HG03571 (cell line): ENCODE data around the gene GRXCR1.

Source experiments
- ATAC-seq: cut with Tn5 transposase; IDR thresholded peaks from one replicate; pipeline ENCODE4 v1.9.1; 2021; ENCODE audit not compliant: unreplicated experiment

Gene GRXCR1

DNA sequence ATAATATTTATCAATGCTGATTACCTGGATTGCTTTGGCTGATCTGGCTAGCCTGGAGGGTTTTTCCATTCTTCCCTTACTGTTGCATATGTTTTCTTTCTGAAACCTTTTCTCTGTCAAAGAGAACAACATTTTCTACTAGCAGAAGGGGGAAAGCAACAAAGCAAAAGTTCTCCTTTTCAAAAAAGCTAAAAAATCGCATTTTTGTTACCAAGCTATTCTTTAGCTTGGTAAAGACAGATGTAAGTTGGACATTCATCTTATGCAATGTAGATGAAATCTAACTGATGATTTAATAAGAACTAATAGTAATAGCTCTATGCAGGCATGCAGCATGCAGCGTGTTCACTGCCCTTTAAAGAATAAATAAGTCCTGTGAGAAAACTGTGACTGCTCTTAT is at the start of gene GRXCR1:
TSS of gene GRXCR1 (plus strand) at position 301 of the 400 bp plus-strand sequence. CDS start 554 bp downstream, outside the sequence.
- ATAC-seq, result no peak

DNA sequence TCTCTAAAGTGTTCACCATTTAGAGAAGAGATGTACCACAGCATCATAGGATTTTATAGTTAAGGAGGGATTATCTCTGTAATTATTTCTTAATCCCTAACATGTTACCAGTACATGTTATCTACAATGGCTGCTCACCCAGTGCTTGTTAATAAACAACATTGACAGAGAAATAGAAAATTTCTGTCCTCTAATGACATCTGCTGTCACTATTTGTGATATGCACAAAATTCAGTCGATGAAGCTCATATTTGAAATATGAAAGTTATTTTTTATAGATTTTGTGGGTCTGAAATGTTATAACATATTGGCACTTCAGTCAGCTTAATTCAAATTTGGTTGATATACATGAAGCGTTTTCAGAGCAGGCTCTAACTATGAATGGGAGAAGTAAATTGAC is 48.8 kb upstream of the GRXCR1 start:
- ATAC-seq, result no peak

DNA sequence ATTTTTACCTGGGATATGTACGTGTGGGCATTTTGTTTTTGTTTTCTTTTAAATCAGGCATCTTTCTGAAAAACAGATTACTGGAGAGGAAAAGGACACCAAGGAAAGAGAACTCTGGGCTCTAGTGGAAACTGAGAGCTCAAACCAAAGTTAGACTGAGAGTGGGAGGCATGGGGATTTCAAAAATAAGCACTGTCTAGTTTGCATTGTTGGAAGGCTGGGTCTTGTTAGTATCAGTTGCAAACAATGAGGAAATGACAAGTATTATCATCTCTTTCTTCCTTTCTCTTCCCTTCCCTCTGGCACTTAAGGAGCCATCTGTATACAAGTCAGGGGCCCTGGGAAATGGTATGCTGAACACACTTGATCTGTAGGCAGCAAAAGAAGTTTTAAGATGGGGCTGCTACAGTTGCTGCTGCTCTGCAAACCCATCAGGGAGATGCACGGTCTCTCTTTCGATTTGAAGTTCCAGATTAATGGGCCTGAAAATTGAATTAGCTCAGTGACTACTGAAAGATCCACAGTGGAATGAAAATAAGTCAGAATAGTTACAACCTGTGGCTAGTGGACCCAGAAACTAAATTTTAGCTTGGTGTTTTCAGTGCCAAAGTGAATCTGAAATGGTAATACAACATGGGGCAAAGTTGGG is 48.0 kb upstream of the GRXCR1 start:
- no peak for ATAC-seq

DNA sequence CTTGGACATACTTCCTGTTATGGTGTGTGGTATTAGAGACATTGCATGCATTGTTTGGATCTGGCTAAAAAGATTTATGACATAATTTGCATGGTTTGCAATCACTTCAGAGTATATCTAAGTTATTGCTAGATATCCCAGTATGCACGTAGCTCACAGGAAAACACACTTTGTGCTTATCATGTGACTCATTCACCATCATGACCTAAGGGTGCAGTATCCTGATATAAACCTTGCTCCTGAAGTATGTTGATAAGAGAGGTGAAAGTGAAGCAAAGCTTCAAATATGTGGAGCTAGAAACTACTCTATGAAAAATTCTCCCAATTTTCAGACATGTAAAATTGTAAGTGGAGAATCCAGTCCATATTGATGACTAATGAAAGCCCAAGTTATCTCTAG is 46.9 kb upstream of the GRXCR1 start:
- no peak for ATAC-seq

DNA sequence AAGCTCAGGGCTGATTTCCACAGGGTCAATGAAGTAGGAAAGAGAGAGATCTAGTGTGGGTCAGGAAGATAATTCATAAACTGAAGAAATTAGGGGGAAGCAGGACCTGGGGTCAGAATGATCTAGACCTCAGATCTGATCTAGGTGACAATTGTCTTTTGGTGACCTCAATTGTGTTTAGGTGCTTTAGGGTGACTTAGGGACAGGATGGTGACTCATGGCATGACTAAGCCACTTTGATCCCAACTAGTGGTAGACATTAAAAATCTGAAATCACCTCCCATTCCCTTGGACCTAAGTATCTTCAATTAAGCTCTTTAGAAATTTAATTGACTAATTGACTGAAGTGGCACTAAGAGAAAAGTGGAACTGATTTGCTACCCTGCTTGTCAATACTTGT is 36.7 kb upstream of the GRXCR1 start:
- no peak for ATAC-seq

DNA sequence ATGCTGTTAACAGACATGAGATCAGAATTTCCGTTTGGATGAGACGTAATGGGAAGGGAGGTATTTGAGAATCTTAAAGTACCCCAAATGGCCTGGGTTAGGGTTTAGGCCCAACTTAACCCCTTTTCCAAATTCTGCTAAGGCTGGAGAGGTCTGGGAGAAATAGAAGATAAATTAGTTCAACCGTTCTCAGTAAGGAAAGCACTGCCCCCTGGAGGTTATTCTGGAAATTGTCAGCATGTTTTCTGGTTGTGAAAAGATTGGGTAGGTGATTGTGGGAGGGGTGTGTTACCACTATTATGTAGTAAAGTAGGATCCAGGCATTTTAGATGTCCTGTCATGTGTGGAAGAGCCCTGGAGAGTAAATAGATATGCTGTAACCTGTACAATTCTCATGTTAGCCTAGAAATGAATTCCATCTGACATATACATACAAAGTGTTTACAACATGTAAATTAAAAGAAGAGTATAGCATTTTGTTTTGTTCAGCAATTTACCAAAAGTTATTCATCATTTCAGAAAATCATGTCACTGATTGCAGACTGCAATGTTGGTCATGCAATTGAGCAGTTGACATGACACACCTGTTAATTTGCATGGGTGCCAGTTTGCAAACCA is 26.8 kb upstream of the GRXCR1 start:
- ATAC-seq, result no peak

DNA sequence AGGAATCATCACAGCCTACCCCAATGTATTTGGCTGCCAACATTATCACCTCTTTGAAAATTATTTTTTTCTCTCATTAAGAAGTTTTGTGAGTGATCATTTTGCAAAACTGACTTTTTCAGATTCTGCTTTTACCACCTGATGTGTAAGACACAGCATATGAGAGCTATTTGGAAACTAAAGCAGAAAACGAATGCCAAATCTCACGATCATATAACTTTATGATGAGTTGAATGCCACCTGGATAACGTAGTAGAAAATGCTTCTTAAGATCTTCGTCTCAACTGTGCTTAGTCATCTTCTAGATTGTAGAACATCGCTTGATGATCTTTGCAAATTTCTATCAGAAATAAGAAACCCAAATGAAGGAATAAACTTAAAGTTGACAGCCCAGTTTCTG is 21.3 kb upstream of the GRXCR1 start:
- no peak for ATAC-seq

DNA sequence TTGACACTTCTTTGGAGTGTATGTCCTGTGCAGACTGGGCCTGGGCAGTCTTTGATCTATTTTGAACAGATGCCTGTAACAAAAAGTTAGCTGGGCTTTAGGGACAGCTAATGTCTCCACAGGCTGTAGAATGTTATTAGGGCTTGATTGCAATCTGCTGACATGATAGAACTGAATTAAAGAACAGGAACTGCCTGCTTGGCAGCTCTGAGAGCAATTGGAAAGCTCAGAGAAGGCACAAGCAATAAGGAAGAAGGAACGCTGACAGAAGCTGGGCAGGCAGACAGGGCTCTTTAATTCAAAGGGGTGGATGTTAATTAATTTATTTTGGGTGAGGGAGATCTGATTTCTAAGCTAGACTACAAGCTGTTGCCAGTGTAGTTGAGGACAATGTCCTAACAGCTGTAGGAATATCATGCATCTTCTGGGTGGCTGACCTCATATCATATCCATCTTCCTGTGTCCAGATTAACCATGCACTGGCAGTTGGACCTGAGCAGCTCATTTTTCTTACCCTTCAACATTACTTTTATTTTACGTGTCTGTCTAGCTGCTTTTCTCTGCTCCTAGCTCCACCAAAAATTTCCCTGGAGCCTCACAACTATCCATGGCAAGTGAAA is 20.7 kb upstream of the GRXCR1 start:
- ATAC-seq, result no peak

DNA sequence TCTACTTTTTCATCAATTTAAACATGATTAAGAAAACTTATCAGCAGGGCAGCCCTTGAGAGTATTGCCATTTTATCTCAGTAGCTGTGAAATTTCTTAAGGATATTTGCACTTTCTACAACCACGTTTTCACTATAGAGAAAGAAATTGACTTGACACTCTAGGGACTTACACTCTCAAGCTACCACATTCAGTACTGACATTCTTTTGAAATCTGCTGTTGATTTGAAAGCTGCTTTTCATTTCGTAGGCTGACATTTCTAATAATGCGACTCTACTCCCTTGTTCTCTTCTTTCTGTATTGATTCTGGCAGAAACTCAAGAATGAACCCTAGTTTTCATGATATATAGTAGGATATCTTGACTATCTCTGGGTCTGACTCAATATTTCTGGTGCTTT is 13.7 kb upstream of the GRXCR1 start:
- ATAC-seq, result no peak

DNA sequence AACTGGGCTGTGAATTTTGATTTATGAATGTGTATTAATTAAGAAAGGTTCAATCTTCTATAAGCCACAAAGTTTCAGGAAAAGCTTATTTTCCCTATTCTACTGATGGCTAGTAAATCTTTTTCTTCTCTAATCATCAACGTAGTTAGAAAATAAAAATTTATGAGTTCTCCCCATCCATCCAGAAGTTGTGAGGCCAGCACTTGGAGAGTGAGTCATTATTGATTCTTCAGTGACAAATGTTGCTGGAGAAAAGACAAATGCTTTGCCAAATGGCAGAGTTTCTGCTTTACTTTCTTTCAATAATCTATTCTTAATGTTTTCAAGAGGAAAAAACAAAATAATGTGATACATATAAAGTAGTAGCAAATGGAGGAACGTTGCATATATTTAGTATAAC is 11.3 kb upstream of the GRXCR1 start:
- ATAC-seq, result no peak

DNA sequence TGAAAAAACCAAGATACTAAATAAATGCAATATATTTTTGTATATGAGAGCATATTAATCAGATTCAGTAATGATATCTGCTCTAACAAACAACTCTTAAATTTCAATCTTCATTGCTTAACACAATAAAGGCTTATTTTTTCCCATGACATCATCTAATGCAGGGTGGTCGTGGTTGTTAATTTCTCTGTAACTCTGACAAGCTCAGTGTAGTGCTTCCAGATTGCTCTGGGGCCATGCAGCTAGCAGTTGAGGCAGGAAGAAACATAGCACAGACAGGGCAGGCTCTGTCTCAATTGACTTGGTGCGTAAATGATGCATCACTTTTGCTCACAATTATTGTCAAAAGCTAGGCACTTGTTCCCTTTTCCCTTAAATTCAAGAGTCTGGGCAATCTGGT is 869 bp upstream of the GRXCR1 start:
- ATAC-seq, result no peak

DNA sequence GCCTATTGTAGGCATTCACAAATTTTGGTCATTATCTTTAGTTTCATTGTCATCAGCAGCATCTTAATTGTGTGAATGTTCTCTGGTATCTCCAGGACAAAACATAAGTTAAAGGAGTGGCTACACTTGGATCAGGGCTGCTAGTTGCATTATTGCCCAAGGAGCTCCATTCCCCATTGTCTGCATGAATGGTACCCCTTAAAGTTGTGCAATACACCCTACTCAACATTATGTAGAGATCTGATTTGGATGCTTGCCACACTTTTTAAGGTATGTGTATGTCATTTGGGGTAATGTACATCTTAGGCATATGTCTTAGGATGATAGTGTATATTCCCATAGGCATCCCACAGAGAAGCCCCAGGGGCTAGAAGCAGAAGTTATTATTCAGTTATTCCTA is 2.9 kb downstream of the GRXCR1 start:
- ATAC-seq, result no peak

DNA sequence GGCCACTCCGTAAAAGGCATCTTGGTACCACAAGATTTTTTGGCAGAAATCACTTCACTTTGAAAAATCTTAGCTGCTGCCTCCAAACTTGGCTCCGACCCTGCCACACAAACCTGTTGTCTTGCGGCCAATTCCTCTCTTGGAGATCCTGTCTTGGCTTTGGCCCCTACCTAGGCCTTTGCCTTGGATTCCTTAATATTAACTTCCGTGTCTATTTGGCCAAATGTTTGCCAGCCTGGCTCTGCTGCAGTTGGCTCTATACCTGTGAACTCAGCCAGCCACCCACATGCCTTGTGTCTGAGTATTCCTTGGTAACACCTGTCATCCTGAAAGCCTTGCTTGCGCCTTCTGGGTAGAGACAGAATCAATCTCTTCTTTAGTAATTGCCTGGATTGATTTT is 12.5 kb downstream of the GRXCR1 start:
- ATAC-seq, result no peak

DNA sequence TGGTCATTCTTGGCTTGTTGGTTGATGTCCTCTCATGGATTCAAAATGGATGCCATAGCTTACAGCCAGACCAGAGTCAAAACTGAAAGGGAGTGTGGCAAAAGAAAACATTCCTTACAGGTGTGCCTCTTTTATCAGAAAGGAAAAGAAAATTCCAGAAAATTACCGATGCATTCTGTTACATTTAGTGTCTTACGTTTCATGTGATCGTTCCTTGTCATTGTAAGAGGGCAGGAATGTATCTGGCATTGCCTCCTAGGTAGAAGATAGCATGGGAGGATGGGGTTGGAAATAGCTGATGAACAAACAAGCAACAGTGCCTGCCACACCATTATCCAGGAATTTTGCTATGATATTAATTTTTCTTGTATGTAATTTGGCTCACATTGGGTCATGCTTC is 13.1 kb downstream of the GRXCR1 start:
- no peak for ATAC-seq

DNA sequence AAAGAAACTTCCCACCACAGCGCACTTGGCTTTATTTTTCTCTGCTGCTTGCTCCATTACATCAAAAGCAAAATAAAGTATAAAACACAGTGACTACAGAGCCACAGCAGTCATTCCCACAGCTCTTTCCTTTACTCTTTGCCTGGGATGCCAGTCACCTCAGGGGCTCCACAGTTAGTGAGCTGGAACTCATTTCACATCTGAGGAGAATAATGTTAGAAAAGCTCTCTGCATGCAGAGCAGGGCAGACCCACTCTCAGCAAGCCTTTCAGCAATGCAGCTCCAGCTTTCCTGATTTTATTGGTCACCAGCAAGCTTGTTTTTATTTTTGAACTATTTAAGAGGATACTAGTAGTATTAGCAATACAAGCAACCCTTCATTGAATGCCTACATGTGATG is 13.8 kb downstream of the GRXCR1 start:
- no peak for ATAC-seq

DNA sequence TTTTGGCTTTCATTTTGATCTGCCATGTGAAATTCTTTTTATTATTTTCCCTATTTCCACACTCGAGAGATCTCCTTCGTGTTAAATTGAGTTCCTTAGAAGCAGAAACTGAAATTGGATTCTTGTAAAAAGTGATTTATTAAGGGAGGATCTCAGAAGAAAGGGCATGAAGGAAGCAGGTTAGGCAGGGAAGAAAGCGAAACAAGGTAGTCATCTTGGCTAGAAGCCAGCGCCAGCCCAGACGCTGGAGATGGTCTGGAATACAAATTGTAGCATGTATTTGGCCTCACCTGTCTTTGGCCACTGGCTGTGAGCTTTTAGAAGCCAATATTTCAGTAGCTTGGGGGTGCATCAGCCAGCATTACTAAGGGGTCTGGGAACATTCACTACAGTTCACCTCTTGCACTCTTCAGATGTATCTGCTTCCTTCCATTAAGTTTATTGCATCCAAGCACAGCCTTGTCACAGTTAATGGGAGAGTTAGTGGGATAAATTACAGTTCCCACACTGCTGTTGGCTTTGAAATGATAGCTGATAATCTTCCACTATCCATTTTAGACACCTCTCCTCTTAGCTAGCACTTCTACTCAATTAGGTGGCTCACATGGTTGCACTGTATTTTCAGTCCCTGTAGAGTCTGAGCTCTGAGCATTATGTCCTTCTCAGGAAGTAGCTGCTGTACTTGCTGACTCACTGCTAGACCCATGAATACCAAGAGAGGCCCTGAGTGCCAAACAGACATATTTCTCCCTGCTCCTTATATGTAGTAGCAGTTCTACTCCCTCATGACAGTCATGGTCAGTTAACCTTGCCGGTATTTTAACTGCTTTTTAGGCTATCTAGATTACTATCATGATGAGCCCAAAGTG is 14.6 kb downstream of the GRXCR1 start:
- ATAC-seq, result no peak

DNA sequence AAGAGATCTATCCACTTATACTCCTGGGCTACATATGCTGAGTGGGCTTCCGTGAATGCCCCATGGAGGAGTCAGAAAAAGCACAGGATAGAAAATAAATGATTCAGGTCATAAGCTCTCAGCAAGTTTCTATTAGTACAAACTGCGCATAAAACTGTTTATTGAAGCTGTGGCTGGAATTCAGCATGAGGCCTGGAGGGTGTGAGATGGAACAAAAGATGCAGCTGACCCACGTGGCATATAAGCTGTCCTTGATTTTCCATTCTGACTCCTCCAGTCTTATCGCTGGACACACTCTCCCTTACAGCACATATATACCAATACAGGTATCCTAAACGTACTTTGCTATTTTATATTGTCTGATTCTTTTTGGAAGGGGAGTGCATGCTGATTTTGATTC is 17.9 kb downstream of the GRXCR1 start:
- ATAC-seq, result no peak

DNA sequence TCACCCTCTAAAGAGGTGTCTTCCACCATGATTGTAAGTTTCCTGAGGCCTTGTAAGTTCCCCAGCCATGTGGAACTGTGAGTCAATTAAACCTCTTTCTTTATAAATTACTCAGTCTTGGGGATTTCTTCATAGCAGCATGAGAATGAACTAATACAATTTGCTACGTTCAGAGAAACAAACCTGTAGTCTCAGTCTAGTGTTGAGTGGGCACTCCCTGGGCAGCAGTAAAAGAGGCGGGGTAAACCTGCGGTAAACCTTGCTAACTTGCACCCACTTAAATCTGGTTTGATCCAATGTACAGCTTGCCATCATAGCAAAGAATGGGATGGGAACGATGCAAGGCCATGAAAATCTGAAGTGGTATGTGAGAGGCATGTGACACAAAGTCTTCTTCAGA is 22.4 kb downstream of the GRXCR1 start:
- no peak for ATAC-seq

DNA sequence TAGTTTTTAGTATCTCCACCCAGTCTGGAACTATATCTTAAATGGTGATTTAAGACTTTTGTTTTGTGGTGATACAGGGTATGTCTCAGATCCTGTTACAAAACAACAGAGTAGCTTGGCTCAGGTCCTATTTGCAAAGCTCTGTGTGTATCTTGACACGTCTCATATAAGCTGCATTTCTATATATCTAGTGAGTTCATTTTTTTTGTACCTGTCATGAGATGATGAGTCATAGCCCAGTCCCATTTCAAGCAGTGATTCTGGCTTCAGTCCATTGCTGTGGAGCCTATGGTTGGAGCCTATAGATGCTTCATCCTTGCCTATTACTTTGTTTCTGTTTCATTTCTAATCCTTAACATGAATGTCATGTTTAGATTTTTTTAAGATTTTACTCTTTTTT is 23.0 kb downstream of the GRXCR1 start:
- ATAC-seq, result no peak

DNA sequence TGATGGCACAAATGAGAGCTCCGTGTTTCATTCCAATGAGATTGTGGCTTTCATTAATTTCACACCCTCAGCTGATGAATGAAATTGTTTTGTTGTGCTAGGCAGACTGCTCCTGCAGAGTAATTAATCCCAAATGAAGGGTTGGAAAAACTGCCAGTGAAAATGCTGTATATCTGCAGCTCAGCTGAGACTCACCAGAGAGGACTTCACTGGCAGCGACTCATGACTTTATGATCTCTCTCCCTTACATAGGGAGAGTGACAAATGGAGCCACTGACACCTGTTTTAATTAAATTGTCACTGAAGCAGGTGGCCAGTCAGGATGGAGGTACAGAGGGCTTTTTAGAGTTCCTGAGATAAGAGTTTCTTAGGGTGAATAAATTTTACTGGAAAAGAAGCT is 24.8 kb downstream of the GRXCR1 start:
- no peak for ATAC-seq

DNA sequence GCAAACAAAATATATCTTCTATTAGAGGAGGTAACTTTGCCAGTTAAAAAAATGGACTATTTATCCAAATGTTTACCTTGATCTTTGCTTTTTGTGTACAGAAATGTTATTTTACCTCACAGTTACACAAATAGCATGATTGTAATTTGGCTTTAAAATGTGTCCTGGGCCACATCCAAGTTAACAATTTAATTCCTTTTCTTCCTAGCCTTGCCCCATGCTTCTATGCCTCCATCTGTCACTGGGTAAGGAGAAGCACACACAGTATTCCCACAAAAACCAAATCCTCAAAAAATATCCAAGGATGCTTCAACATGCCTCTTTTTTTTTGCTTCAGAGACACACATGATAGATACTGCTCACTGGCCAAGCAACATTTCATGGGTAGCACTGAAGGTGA is 30.9 kb downstream of the GRXCR1 start:
- no peak for ATAC-seq

DNA sequence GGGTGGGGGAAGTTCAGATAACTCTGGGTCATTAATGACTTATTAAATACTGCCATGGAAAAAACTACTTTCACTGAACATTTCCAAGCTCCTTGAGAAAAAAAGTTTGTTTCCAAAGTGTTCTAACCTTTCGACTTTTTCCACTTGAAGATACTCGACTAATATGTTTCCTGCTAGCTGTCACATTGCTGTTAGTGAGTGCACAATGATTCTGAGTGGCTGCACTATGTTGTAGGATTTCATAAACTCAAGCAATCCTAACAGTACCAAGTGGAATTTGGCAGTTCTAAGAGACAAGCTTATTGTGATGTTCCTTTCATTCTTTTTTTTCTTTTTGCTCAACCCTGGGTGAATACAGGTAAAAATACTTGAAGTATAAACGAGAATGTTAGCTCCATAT is 33.4 kb downstream of the GRXCR1 start:
- no peak for ATAC-seq
